GM12878 (cell line): ENCODE data around the gene SLC17A2.

Experiments
- EP300 ChIP-seq, 2 experiments: fragments of 150-350 bp in 1 of 2; IDR thresholded peaks; 2 replicates each; pipeline ENCODE4 v1.6.1; 2011 to 2012; ENCODE audit warnings: low read depth in 2 of 2, low read length in 2 of 2, borderline replicate concordance in 1 of 2, improper control_type of control experiment in 1 of 2, inconsistent platforms in 1 of 2; ENCODE audit not compliant: control insufficient read depth in 1 of 2
- POLR2A ChIP-seq: IDR thresholded peaks from 2 replicates; pipeline ENCODE4 v1.6.1; 2011; ENCODE audit warnings: low read depth, mild to moderate bottlenecking, low read length
- SP1 ChIP-seq: IDR thresholded peaks from one replicate; pipeline ENCODE4 v1.6.1; 2011; ENCODE audit warnings: low read depth, low read length
- TF ChIP-seq, protein P1 (sequence below), 3 experiments: IDR thresholded peaks in 2 of 3; conservative IDR thresholded peaks in 1 of 3; 2 replicates each; pipeline ENCODE4 v1.5.1; 2011; ENCODE audit warnings: low read depth in 3 of 3, low read length in 3 of 3, mild to moderate bottlenecking in 3 of 3, control low read depth in 2 of 3, moderate library complexity in 2 of 3, inconsistent platforms in 1 of 3, mixed read lengths in 1 of 3; ENCODE audit not compliant: control insufficient read depth in 2 of 3, insufficient read depth in 1 of 3; ENCODE audit errors: extremely low read depth in 1 of 3
- TF ChIP-seq, protein P2 (sequence below): IDR thresholded peaks from 2 replicates; pipeline ENCODE4 v1.6.1; 2011; ENCODE audit warnings: borderline replicate concordance, low read depth, mild to moderate bottlenecking, moderate library complexity, mixed read lengths, low read length; ENCODE audit not compliant: insufficient read depth; ENCODE audit errors: extremely low read length

DNA sequence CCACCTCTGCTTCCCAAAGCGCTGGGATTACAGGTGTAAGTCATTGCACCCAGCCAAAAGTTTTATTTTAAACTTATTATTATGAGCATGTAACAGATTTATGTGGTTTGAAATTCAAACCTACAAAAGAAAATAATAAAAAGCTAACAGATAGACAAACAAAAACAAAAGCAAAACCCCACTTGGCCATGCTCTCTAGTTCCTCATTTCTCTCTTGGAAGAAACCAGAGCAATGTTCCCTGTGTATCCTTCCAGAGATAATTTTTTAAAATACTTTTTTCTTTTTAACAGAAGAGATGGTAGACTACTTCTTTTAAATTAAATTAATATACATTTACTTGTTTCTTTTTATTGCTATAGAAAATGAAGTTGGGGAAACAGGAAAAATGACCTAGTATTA lies 28.4 kb downstream of the SLC17A2 start:
- TF ChIP-seq POLR2A: no peak
- TF ChIP-seq, protein P1, sequence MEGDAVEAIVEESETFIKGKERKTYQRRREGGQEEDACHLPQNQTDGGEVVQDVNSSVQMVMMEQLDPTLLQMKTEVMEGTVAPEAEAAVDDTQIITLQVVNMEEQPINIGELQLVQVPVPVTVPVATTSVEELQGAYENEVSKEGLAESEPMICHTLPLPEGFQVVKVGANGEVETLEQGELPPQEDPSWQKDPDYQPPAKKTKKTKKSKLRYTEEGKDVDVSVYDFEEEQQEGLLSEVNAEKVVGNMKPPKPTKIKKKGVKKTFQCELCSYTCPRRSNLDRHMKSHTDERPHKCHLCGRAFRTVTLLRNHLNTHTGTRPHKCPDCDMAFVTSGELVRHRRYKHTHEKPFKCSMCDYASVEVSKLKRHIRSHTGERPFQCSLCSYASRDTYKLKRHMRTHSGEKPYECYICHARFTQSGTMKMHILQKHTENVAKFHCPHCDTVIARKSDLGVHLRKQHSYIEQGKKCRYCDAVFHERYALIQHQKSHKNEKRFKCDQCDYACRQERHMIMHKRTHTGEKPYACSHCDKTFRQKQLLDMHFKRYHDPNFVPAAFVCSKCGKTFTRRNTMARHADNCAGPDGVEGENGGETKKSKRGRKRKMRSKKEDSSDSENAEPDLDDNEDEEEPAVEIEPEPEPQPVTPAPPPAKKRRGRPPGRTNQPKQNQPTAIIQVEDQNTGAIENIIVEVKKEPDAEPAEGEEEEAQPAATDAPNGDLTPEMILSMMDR (IDR thresholded peaks at IDR 0.05 in 2 of 3, conservative IDR thresholded peaks at IDR 0.05 in 1 of 3; ENCODE audit: control insufficient read depth in 2 of 3, extremely low read depth in 1 of 3, insufficient read depth in 1 of 3, low read depth in 3 of 3, low read length in 3 of 3): no peak
- no peak for TF ChIP-seq EP300 (IDR thresholded peaks at IDR 0.05; ENCODE audit: borderline replicate concordance in 1 of 2, control insufficient read depth in 1 of 2, low read depth in 2 of 2, low read length in 2 of 2)
- TF ChIP-seq SP1: no peak
- TF ChIP-seq, protein P2, sequence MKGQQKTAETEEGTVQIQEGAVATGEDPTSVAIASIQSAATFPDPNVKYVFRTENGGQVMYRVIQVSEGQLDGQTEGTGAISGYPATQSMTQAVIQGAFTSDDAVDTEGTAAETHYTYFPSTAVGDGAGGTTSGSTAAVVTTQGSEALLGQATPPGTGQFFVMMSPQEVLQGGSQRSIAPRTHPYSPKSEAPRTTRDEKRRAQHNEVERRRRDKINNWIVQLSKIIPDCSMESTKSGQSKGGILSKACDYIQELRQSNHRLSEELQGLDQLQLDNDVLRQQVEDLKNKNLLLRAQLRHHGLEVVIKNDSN: no peak
